GM23338 (cell line): Measurements from ENCODE around the gene RAB40B. TPM values are rescaled to one million over a fixed set of nuclear protein-coding genes. Genes with fewer than 3 reads are reported as not detected.

Experiments
- ATAC-seq: fragments of 200-7000 bp; cut with Tn5 transposase; 3 replicates; pipeline ENCODE4 v1.9.1; 2020
- DNase-seq: peaks from one replicate; pipeline ENCODE4 v3.0.0-alpha.2; 2015; ENCODE audit warnings: low spot score
- H2AFZ ChIP-seq: fragments of 200-600 bp; sonication (generic); 2 replicates; pipeline ENCODE4 v1.8.0; 2016; ENCODE audit warnings: antibody characterized with exemption, mild to moderate bottlenecking, moderate library complexity
- H3F3A ChIP-seq: fragments of 200-600 bp; sonication (generic); replicated peaks from 2 replicates; pipeline ENCODE4 v1.8.0; 2017; ENCODE audit warnings: antibody characterized with exemption, mixed run types, low read depth
- H3K27ac ChIP-seq: fragments of 200-600 bp; sonication (generic); 2 replicates; pipeline ENCODE4 v1.6.1; 2016; ENCODE audit warnings: low read depth
- H3K27me3 ChIP-seq: fragments of 200-600 bp; sonication (generic); 2 replicates; pipeline ENCODE4 v1.8.0; 2016; ENCODE audit warnings: mild to moderate bottlenecking, mixed run types, moderate library complexity; ENCODE audit not compliant: insufficient read depth
- H3K36me3 ChIP-seq: fragments of 200-600 bp; sonication (generic); 2 replicates; pipeline ENCODE4 v1.8.0; 2016; ENCODE audit warnings: mild to moderate bottlenecking; ENCODE audit not compliant: insufficient read depth
- H3K4me1 ChIP-seq: fragments of 200-600 bp; sonication (generic); 2 replicates; pipeline ENCODE4 v1.8.0; 2016; ENCODE audit warnings: mild to moderate bottlenecking, moderate library complexity; ENCODE audit not compliant: insufficient read depth
- H3K4me2 ChIP-seq: fragments of 200-600 bp; sonication (generic); 2 replicates; pipeline ENCODE4 v1.7.1; 2017; ENCODE audit warnings: mixed run types
- H3K4me3 ChIP-seq: fragments of 200-600 bp; sonication (generic); 2 replicates; pipeline ENCODE4 v1.6.1; 2016; ENCODE audit warnings: mixed run types
- H3K79me2 ChIP-seq: fragments of 200-600 bp; sonication (generic); replicated peaks from 2 replicates; pipeline ENCODE4 v1.8.0; 2017; ENCODE audit warnings: mild to moderate bottlenecking; ENCODE audit not compliant: insufficient read depth
- H3K9me2 ChIP-seq: fragments of 200-600 bp; sonication (generic); 2 replicates; pipeline ENCODE4 v1.8.0; 2017; ENCODE audit not compliant: insufficient read depth
- H4K20me1 ChIP-seq: fragments of 200-600 bp; sonication (generic); replicated peaks from 2 replicates; pipeline ENCODE4 v1.8.0; 2017; ENCODE audit warnings: mild to moderate bottlenecking; ENCODE audit not compliant: insufficient read depth
- H3K27ac Mint-ChIP-seq: 2 replicates; pipeline ENCODE4 v1.8.0; 2020; ENCODE audit warnings: inconsistent platforms, mild to moderate bottlenecking, moderate library complexity, mixed read lengths
- H3K27me3 Mint-ChIP-seq: 3 replicates; pipeline ENCODE4 v1.8.0; 2022; ENCODE audit warnings: low read depth, mild to moderate bottlenecking, moderate library complexity, mixed read lengths, inconsistent platforms; ENCODE audit not compliant: insufficient read depth, poor library complexity
- H3K36me3 Mint-ChIP-seq: 3 replicates; pipeline ENCODE4 v1.8.0; 2021; ENCODE audit warnings: low read depth, mild to moderate bottlenecking, inconsistent platforms, moderate library complexity, mixed read lengths
- H3K4me1 Mint-ChIP-seq: 3 replicates; pipeline ENCODE4 v1.8.0; 2020; ENCODE audit warnings: mild to moderate bottlenecking, inconsistent platforms, mixed read lengths
- H3K4me3 Mint-ChIP-seq: 3 replicates; pipeline ENCODE4 v1.8.0; 2021; ENCODE audit warnings: moderate library complexity, mild to moderate bottlenecking, inconsistent platforms, mixed read lengths
- H3K9me3 Mint-ChIP-seq: 3 replicates; pipeline ENCODE4 v1.8.0; 2020; ENCODE audit warnings: moderate library complexity, mild to moderate bottlenecking, inconsistent platforms, mixed read lengths
- CREB1 ChIP-seq: fragments of 250-450 bp; sonication (Bioruptor Pico); IDR thresholded peaks from 2 replicates; pipeline ENCODE4 v1.5.0; 2020; ENCODE audit warnings: low read depth, mild to moderate bottlenecking, moderate library complexity
- JUNB ChIP-seq: IDR thresholded peaks from one replicate; pipeline ENCODE4 v1.6.1; 2016; ENCODE audit warnings: antibody characterized with exemption; ENCODE audit not compliant: unreplicated experiment
- NANOG ChIP-seq: IDR thresholded peaks from 2 replicates; pipeline ENCODE4 v1.6.1; 2016; ENCODE audit warnings: antibody characterized with exemption, borderline replicate concordance
- POLR2AphosphoS5 ChIP-seq: IDR thresholded peaks from 2 replicates; pipeline ENCODE4 v1.6.1; 2016; ENCODE audit warnings: antibody characterized with exemption, low read depth
- STAT1 ChIP-seq: IDR thresholded peaks from one replicate; pipeline ENCODE4 v1.6.1; 2016; ENCODE audit warnings: antibody characterized with exemption; ENCODE audit not compliant: unreplicated experiment
- ZNF114 ChIP-seq: fragments of 250-450 bp; sonication (Bioruptor Pico); IDR thresholded peaks from 2 replicates; pipeline ENCODE4 v1.5.0; 2020; ENCODE audit warnings: mild to moderate bottlenecking, moderate library complexity
- polyA plus RNA-seq: library from polyadenylated mRNA; unstranded; fragments of >200 nt; fragmentation: Nextera tagmentation; extraction: Ambion mirVana; gene quantifications from 2 replicates; pipeline ENCODE4 v1.2.1, GENCODE V29; 2016
- total RNA-seq: library from RNA; depleted of rRNA; stranded (reverse); fragments of >200 nt; shearing (Covaris generic); gene quantifications from 2 replicates; pipeline ENCODE4 v1.2.3, GENCODE V29; 2014
- TF ChIP-seq, protein P1 (sequence below): IDR thresholded peaks from 2 replicates; pipeline ENCODE4 v1.6.1; 2016; ENCODE audit warnings: antibody characterized with exemption
- TF ChIP-seq, protein P2 (sequence below): IDR thresholded peaks from one replicate; pipeline ENCODE4 v1.6.1; 2018; ENCODE audit warnings: antibody characterized with exemption; ENCODE audit not compliant: unreplicated experiment
- TF ChIP-seq, protein P3 (sequence below): fragments of 250-450 bp; sonication (Bioruptor Pico); IDR thresholded peaks from 2 replicates; pipeline ENCODE4 v1.5.0; 2020; ENCODE audit warnings: mild to moderate bottlenecking, moderate library complexity

Gene RAB40B
- total and polyA plus RNA-seq, 2 experiments from 2014 or later: 4.2 to 5.2 TPM

DNA sequence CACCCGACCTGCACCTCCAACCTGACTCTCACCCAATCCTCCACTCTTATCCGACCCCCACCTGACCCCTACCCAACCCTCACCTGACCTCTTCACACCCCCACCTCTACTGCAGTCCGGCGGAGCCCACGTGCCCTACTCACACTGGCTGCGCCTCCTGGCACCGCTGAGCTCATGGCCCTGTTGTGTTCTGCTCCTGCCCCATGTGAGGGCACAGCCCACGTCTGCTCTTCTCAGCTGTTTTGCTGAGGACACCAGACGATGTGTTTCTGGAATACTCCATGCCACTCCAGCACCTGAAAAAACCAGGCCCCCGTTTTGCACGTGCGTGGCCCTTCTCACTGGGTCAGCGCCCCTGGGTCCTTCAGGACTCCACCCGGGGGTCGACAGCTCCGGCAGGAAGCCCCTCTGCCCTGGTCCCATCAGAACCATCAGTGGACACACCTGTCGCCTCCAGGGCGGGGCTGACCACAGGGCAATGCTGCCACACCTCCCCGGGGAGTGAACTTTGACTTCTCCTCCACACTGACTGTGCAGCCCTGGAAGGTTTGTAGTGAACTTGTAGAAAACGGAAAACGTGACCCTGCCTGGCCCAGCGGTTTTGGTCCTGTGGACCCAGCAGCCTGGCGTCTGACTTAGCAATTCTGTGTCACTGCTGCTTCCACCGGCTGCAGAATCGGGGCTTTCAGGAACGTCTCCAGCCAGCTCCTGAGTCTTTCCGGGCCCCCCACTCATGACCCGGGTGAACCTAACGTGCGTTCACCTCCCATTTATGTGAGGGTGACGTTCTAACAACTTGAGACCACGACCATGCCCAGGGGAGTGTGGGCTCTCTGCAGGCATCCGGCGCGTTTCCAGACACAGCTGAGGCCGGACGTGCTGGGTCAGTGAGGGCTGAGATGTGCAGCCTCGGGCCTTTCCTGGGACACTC lies 5.7 kb upstream of the RAB40B start (continued):
- TF ChIP-seq, protein P1, sequence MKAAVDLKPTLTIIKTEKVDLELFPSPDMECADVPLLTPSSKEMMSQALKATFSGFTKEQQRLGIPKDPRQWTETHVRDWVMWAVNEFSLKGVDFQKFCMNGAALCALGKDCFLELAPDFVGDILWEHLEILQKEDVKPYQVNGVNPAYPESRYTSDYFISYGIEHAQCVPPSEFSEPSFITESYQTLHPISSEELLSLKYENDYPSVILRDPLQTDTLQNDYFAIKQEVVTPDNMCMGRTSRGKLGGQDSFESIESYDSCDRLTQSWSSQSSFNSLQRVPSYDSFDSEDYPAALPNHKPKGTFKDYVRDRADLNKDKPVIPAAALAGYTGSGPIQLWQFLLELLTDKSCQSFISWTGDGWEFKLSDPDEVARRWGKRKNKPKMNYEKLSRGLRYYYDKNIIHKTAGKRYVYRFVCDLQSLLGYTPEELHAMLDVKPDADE: no peak
- TF ChIP-seq STAT1 (no peak), CREB1 (CRISPR knock-in tag) (no peak), JUNB (no peak)
- TF ChIP-seq, protein P2, sequence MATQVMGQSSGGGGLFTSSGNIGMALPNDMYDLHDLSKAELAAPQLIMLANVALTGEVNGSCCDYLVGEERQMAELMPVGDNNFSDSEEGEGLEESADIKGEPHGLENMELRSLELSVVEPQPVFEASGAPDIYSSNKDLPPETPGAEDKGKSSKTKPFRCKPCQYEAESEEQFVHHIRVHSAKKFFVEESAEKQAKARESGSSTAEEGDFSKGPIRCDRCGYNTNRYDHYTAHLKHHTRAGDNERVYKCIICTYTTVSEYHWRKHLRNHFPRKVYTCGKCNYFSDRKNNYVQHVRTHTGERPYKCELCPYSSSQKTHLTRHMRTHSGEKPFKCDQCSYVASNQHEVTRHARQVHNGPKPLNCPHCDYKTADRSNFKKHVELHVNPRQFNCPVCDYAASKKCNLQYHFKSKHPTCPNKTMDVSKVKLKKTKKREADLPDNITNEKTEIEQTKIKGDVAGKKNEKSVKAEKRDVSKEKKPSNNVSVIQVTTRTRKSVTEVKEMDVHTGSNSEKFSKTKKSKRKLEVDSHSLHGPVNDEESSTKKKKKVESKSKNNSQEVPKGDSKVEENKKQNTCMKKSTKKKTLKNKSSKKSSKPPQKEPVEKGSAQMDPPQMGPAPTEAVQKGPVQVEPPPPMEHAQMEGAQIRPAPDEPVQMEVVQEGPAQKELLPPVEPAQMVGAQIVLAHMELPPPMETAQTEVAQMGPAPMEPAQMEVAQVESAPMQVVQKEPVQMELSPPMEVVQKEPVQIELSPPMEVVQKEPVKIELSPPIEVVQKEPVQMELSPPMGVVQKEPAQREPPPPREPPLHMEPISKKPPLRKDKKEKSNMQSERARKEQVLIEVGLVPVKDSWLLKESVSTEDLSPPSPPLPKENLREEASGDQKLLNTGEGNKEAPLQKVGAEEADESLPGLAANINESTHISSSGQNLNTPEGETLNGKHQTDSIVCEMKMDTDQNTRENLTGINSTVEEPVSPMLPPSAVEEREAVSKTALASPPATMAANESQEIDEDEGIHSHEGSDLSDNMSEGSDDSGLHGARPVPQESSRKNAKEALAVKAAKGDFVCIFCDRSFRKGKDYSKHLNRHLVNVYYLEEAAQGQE: no peak

DNA sequence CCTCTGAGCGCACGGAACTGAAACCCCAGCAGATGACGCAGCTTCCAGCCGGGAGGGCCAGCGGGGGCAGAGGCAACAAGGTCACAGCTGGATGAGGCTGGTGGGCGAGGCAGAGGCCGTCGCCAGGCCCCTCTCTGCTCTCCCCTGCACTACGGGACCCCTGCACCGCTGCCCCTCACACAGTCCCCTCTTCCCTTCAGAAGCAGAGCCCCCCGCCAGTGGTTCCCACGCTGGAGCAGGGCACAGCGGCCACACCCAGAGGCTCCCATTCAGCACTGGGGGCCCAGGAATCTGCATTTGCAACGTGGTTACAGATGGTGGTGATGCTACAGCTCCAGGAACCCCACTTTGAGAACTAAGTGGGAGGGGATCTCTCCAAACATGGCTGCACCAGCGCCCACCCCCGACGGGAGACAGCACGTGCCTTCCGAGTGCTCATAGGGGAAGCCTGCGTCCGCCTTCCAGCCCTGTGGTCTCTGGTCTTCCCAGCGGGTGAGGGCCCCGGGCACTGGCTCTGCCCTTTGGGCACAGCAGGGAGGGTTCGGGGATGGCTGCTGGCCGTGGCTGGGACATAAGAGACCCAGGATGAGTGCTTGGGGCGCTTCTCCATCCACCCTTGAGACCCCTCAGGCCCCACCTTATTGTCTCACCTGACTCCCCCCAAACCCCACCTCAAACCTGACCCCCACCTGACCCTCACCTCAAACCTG lies 4.7 kb upstream of the RAB40B start:
- Mint-ChIP-seq H3K27ac (no peak overlapping the region), H3K9me3 (no peaks in the 10 kb centered on the region), H3K4me3 (no peak overlapping the region), H3K36me3 (no peaks in the 10 kb centered on the region; the same call in 2 of the 3 replicates), H3K4me1 (no peaks in the 10 kb centered on the region), H3K27me3 (peaks cover 10% of the 10 kb centered on the region)
- H3K4me1 ChIP-seq: no peaks in the 10 kb centered on the region
- H2AFZ ChIP-seq: no peak overlapping the region
- no peaks in the 10 kb centered on the region for H4K20me1 ChIP-seq
- H3K36me3 ChIP-seq: no peaks in the 10 kb centered on the region
- ATAC-seq (no peak), DNase-seq (no peak)
- 0 out of 2 replicates have a peak, but pooled peaks cover 6% of the 10 kb centered on the region for H3F3A ChIP-seq
- H3K4me2 ChIP-seq: no peak overlapping the region
- H3K27me3 ChIP-seq: peaks cover 7% of the 10 kb centered on the region; the same call in 1 of the 2 replicates
- H3K9me2 ChIP-seq: no peaks in the 10 kb centered on the region
- H3K27ac ChIP-seq: no peak overlapping the region
- H3K4me3 ChIP-seq: no peak overlapping the region
- H3K79me2 ChIP-seq: no peaks in the 10 kb centered on the region
- TF ChIP-seq, protein P3, sequence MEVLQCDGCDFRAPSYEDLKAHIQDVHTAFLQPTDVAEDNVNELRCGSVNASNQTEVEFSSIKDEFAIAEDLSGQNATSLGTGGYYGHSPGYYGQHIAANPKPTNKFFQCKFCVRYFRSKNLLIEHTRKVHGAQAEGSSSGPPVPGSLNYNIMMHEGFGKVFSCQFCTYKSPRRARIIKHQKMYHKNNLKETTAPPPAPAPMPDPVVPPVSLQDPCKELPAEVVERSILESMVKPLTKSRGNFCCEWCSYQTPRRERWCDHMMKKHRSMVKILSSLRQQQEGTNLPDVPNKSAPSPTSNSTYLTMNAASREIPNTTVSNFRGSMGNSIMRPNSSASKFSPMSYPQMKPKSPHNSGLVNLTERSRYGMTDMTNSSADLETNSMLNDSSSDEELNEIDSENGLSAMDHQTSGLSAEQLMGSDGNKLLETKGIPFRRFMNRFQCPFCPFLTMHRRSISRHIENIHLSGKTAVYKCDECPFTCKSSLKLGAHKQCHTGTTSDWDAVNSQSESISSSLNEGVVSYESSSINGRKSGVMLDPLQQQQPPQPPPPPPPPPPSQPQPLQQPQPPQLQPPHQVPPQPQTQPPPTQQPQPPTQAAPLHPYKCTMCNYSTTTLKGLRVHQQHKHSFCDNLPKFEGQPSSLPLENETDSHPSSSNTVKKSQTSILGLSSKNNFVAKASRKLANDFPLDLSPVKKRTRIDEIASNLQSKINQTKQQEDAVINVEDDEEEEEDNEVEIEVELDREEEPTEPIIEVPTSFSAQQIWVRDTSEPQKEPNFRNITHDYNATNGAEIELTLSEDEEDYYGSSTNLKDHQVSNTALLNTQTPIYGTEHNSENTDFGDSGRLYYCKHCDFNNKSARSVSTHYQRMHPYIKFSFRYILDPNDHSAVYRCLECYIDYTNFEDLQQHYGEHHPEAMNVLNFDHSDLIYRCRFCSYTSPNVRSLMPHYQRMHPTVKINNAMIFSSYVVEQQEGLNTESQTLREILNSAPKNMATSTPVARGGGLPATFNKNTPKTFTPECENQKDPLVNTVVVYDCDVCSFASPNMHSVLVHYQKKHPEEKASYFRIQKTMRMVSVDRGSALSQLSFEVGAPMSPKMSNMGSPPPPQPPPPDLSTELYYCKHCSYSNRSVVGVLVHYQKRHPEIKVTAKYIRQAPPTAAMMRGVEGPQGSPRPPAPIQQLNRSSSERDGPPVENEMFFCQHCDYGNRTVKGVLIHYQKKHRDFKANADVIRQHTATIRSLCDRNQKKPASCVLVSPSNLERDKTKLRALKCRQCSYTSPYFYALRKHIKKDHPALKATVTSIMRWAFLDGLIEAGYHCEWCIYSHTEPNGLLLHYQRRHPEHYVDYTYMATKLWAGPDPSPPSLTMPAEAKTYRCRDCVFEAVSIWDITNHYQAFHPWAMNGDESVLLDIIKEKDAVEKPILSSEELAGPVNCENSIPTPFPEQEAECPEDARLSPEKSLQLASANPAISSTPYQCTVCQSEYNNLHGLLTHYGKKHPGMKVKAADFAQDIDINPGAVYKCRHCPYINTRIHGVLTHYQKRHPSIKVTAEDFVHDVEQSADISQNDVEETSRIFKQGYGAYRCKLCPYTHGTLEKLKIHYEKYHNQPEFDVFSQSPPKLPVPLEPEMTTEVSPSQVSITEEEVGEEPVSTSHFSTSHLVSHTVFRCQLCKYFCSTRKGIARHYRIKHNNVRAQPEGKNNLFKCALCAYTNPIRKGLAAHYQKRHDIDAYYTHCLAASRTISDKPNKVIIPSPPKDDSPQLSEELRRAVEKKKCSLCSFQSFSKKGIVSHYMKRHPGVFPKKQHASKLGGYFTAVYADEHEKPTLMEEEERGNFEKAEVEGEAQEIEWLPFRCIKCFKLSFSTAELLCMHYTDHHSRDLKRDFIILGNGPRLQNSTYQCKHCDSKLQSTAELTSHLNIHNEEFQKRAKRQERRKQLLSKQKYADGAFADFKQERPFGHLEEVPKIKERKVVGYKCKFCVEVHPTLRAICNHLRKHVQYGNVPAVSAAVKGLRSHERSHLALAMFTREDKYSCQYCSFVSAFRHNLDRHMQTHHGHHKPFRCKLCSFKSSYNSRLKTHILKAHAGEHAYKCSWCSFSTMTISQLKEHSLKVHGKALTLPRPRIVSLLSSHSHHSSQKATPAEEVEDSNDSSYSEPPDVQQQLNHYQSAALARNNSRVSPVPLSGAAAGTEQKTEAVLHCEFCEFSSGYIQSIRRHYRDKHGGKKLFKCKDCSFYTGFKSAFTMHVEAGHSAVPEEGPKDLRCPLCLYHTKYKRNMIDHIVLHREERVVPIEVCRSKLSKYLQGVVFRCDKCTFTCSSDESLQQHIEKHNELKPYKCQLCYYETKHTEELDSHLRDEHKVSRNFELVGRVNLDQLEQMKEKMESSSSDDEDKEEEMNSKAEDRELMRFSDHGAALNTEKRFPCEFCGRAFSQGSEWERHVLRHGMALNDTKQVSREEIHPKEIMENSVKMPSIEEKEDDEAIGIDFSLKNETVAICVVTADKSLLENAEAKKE (CRISPR knock-in tag): no peak
- TF ChIP-seq POLR2AphosphoS5 (no peak), NANOG (no peak), ZNF114 (CRISPR knock-in tag) (no peak)
